Mucosa of stomach (tissue), 1 donor: ENCODE results near the gene ROBO2.
"Not testable (repeated sequence)": the region's sequence is repeated elsewhere in the genome, so short reads cannot be mapped to it uniquely, and the experiment has no call there.

Source experiments
- H3K27me3 ChIP-seq: one replicate; pipeline ENCODE4 v1.7.0; 2013; ENCODE audit warnings: mild to moderate bottlenecking, low read length; ENCODE audit not compliant: control insufficient read depth, insufficient read depth
- H3K36me3 ChIP-seq: one replicate; pipeline ENCODE4 v1.7.0; 2013; ENCODE audit warnings: low read length; ENCODE audit not compliant: control insufficient read depth, insufficient read depth
- H3K4me1 ChIP-seq: one replicate; pipeline ENCODE4 v1.7.0; 2013; ENCODE audit warnings: mild to moderate bottlenecking, low read length; ENCODE audit not compliant: control insufficient read depth, insufficient read depth
- H3K4me3 ChIP-seq: one replicate; pipeline ENCODE4 v1.7.0; 2013; ENCODE audit warnings: low read length
- H3K9ac ChIP-seq: one replicate; pipeline ENCODE4 v1.7.0; 2013; ENCODE audit warnings: mild to moderate bottlenecking, low read length, moderate library complexity
- H3K9me3 ChIP-seq: one replicate; pipeline ENCODE4 v1.7.0; 2013; ENCODE audit warnings: mild to moderate bottlenecking, low read length, moderate library complexity; ENCODE audit not compliant: control insufficient read depth
- donor health status: Pancreatic carcinoma.

Gene ROBO2

DNA sequence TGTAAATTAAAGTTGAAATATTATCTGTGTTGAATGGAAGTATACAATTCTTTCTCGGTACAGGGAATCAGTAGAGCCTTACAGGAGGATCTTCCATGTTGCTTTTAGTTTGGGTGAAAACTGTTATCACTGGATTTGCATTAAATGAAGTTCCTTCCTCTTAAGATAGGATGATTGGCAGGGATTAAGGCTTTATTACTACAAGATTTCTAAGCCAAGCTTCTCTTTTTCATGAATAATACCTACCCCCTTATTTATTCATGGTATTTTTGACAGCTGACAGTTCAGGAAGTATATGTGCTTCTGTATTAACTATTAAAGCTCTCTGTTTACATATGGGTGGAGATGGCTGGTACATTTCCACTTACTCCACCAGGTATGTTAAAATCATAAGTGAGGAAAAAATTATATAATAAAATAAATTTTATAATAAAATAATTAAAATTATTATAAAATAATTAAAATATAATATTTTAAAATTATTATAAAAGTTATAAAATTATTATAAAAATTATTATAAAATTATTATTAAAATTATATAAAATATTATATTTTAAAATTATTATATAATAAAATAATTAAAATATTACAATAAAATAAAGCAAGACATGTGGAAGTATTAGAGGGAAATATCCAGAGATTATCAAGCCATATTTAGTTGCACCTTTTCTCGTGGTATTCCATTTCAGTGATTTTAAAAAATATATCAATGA lies 332.9 kb downstream of the ROBO2 start:
- Histone ChIP-seq H3K4me3 (no peak overlapping the region), H3K4me1 (no peaks in the 10 kb centered on the region), H3K9me3 (no peaks in the 10 kb centered on the region), H3K27me3 (no peaks in the 10 kb centered on the region), H3K9ac (no peak overlapping the region), H3K36me3 (no peaks in the 10 kb centered on the region)

DNA sequence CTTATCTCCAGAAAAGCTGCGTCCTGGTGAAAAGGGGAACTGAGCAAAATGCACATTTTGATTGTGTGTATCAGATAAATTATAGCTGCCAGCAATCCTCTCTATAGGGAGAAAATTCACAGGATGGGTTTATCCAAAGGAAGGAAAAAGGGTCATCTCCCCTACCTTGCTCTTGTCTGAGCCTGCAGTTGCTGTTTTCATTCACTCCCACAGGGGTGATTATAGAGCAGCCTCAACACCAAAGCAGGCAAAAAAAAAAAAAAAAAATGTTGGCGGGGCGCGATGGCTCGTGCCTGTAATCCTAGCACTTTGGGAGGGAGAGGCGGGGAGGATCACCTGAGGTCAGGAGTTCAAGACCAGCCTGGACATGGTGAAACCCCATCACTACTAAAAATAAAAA lies 333.7 kb downstream of the ROBO2 start:
- no peaks in the 10 kb centered on the region for H3K27me3 ChIP-seq
- no peaks in the 10 kb centered on the region for H3K9me3 ChIP-seq
- H3K4me3 ChIP-seq = no peak overlapping the region
- H3K4me1 ChIP-seq = no peaks in the 10 kb centered on the region
- H3K36me3 ChIP-seq = no peaks in the 10 kb centered on the region
- H3K9ac ChIP-seq = no peak overlapping the region

DNA sequence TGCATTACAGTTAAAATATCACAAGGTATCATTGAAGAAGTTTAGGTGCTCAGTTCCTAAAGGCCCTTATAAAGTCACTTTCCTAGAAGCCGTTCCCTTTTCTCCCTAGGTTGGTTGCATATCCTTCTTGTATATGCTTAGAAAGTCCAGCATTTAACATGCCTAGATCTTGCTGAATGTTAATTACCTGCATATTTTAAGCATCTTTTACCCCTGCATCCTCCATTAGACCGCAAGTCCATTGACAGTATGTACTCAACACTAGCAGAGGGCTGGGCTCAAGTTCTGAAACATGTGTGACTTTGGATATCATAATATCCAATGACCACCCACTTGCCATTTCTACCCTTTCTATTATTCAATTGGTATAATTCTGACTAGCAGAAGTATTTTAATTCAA lies 336.6 kb downstream of the ROBO2 start:
- Histone ChIP-seq H3K36me3 (no peaks in the 10 kb centered on the region), H3K4me3 (no peak overlapping the region), H3K9me3 (no peaks in the 10 kb centered on the region), H3K27me3 (no peaks in the 10 kb centered on the region), H3K9ac (no peak overlapping the region), H3K4me1 (no peaks in the 10 kb centered on the region)

DNA sequence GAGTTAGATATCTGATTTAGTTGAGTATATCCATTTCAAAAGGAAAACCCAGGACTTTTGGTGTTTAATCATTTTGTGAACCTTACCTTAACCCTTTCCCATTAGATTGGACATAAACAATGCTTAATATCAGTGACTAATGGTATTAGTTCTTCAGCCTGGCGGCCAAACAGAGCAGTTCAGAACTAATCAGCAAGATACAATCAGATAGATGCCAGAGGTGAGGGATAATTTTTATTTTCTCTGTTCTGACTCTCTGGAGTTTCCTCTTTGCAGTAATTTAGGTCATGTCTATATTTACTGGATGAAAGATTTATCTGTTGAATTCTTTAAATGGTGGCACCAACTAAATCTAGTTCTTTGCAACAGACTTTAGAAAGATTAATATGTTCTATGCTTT lies 337.8 kb downstream of the ROBO2 start:
- H3K36me3 ChIP-seq = no peaks in the 10 kb centered on the region
- no peaks in the 10 kb centered on the region for H3K27me3 ChIP-seq
- H3K4me1 ChIP-seq = no peaks in the 10 kb centered on the region
- no peaks in the 10 kb centered on the region for H3K9me3 ChIP-seq
- H3K9ac ChIP-seq = no peak overlapping the region
- no peak overlapping the region for H3K4me3 ChIP-seq

DNA sequence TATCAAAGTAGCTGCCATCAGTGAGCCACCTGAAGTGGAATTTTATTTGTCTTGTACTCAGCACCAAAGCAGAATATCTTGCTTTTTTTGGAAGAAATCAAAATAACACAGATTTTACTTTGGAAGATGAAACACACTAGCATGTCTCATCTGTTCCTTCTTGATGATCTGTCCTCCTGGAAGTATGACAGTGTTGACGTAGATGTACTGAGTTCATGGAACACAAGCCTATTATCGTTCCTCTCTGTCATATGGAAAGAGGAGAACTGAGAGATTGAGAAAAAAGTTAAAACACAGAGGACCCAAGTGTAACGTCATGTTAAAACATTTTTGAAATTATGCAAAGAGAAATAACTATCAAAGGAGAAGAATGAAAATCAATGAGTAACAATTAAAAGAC lies 340.2 kb downstream of the ROBO2 start:
- Histone ChIP-seq H3K27me3 (no peaks in the 10 kb centered on the region), H3K9me3 (no peaks in the 10 kb centered on the region), H3K4me1 (no peaks in the 10 kb centered on the region), H3K9ac (no peak overlapping the region), H3K4me3 (no peak overlapping the region), H3K36me3 (no peaks in the 10 kb centered on the region)

DNA sequence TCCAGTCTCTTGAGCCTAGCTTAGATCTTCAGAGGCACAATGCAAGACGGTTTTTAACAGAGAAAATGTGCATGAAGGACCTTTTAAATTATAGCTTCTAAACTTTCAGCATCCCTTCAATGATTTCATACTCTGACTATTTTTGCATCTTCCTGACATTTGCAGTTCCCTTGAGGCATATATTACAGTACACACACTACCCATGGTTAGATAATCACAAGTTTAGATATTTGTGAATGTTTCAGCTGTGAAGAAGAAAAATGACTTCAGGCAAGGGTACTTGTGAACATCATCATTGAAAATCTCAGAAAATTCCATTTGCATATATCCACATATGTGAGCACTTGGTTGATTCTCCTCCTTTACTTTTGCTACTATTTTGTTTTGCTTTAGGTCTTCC lies 341.5 kb downstream of the ROBO2 start:
- no peaks in the 10 kb centered on the region for H3K9me3 ChIP-seq
- no peaks in the 10 kb centered on the region for H3K36me3 ChIP-seq

DNA sequence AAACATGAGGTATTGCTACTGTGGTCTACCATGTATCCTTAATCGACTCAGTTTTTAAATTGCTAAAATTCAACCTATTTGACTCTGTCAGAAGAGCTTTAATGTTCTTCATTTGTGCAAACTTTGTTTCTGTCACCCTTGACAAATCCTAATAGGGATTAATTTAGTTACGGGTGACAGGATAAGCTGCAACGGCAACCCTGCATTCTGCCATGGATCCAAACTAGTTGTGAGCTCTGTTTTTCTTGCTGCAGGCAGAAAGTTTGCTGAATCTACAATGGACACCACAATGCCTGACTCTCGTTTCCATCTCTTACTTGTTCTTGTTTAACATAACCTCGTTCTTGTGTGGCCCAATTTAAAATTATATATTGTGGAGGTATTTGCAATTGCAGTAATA lies 352.3 kb downstream of the ROBO2 start:
- H3K27me3 ChIP-seq = no peaks in the 10 kb centered on the region
- H3K9me3 ChIP-seq = no peaks in the 10 kb centered on the region
- H3K4me1 ChIP-seq = no peaks in the 10 kb centered on the region
- no peaks in the 10 kb centered on the region for H3K36me3 ChIP-seq
- no peak overlapping the region for H3K4me3 ChIP-seq
- no peak overlapping the region for H3K9ac ChIP-seq

More for the DNA sequence above, 341.5 kb downstream of the ROBO2 start:
- no peak overlapping the region for H3K9ac ChIP-seq
- no peaks in the 10 kb centered on the region for H3K27me3 ChIP-seq
- no peak overlapping the region for H3K4me3 ChIP-seq
- H3K4me1 ChIP-seq = no peaks in the 10 kb centered on the region

DNA sequence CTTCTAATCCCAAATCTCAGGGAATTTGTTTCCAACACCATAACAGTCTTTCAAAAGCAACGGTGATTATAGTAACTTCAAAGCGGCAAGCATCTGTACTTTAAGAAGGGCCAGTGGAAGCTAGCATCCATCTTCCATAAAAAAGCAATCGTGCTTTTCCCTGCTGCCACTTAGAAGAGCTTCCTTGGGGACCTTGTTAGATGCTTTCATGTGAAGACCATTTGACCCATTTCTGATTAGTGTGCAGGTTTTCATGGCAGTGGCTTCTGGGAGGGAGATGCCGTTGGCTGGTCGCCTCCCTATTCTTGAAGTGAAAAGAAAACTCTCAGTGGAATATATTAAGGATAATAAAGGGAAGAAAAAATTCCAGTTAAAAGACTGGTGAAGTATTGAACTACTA lies 354.1 kb downstream of the ROBO2 start:
- Histone ChIP-seq H3K4me3 (no peak overlapping the region), H3K9ac (no peak overlapping the region), H3K36me3 (no peaks in the 10 kb centered on the region), H3K9me3 (no peaks in the 10 kb centered on the region), H3K4me1 (no peaks in the 10 kb centered on the region), H3K27me3 (no peaks in the 10 kb centered on the region)

DNA sequence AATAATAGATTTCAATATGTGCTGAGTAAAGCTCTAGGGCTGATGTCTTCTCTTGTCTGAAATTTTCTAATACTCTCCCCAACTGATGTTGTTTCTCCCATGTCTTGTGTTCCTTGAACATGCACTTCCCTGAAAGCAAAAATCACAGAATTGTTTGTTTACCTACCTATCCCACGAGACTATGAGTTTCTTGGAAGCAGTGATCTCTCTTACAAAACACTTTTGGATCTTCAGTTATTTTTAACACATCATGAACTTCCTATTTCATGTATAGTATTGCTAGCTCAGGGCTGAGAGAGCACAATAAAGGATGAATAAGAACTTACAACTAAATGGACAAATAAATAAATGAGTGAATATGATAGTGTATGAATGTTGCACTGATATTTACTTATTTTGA lies 365.0 kb downstream of the ROBO2 start:
- H3K9ac ChIP-seq = no peak overlapping the region
- H3K4me1 ChIP-seq = no peaks in the 10 kb centered on the region
- no peaks in the 10 kb centered on the region for H3K9me3 ChIP-seq
- no peaks in the 10 kb centered on the region for H3K27me3 ChIP-seq
- H3K4me3 ChIP-seq = no peak overlapping the region
- no peaks in the 10 kb centered on the region for H3K36me3 ChIP-seq

DNA sequence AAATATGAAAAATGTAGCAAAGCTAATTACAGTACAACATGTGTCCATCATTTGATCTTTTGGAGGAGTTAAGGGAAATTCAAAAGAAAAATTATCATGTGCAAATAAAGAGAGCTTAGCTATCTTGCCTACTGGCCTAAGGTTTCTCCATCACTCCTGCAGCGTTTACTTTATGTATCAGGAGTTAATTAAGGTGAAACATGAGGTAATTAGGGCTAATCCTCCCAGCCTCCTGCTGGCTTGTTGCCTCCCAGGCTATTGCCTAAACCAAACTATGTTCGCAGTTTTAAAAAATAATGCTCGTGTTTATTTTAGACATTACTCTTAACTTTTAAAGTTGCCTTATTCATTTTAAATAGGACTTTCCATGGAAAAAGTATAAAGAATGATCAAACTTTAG lies 367.5 kb downstream of the ROBO2 start:
- Histone ChIP-seq H3K4me1 (no peaks in the 10 kb centered on the region), H3K9ac (no peak overlapping the region), H3K36me3 (no peaks in the 10 kb centered on the region), H3K9me3 (no peaks in the 10 kb centered on the region), H3K27me3 (no peaks in the 10 kb centered on the region), H3K4me3 (no peak overlapping the region)

DNA sequence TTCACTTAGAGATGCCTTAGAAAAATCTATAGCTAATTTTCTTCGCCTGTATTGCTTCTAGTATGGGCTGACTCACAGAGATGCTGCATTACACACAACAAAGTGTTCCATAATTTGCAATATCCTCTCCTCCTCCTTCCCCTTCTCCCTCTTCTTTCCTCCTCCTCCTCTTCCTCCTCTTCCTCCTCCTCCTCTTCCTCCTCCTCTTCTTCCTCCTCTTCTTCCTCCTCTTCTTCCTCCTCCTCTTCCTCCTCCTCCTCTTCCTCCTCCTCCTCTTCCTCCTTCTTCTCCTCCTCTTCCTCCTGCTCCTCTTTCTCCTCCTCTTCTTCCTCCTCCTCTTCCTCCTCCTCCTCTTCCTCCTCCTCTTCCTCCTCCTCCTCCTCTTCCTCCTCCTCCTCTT lies 370.4 kb downstream of the ROBO2 start:
- H3K27me3 ChIP-seq, H3K9me3 ChIP-seq, H3K36me3 ChIP-seq, H3K9ac ChIP-seq, H3K4me3 ChIP-seq, H3K4me1 ChIP-seq: not testable (repeated sequence)

DNA sequence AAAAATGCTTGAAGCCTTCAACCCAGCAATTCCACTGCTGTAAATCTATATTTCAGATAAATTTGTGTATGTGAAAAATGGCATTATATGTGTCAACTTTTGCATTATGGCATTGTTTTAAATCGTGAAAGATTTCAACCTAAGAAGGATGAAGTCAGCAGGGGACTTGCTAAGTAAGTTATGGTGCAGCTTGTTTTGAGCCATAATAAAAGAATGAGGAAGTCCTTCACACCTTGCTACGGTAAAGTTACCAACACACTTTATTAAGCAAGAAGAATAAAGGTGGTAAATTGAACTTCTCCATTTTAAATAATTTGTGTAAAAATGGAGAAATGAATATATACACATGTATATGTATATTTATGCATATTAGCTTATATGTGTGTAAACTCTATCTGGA lies 371.4 kb downstream of the ROBO2 start:
- H3K9me3 ChIP-seq = no peaks in the 10 kb centered on the region
- no peaks in the 10 kb centered on the region for H3K4me1 ChIP-seq
- no peaks in the 10 kb centered on the region for H3K36me3 ChIP-seq
- H3K9ac ChIP-seq = no peak overlapping the region
- no peak overlapping the region for H3K4me3 ChIP-seq
- H3K27me3 ChIP-seq = no peaks in the 10 kb centered on the region

DNA sequence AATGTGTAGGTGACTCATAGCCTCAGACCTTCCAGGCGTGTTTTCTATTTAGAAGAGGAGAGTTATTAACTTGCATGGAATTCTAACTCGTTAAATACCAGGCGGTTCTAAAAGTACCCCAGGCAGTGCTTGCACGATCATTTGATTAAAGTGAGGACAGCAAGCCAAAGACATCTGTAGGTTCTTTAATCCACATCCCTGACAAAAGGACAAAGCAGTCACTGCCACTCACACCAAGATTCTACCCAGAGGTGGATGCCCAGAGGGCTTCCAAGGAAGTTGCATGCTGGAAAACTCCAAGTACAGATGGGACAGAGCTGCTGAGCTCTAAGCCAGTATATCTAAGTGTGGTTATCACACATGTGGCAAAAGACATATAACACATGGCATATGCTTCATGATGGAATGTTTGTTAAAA lies 372.1 kb downstream of the ROBO2 start:
- Histone ChIP-seq H3K9me3 (no peaks in the 10 kb centered on the region), H3K4me3 (no peak overlapping the region), H3K36me3 (no peaks in the 10 kb centered on the region), H3K27me3 (no peaks in the 10 kb centered on the region), H3K4me1 (no peaks in the 10 kb centered on the region), H3K9ac (no peak overlapping the region)
